ENCODE results near the gene ACACB.

DNA sequence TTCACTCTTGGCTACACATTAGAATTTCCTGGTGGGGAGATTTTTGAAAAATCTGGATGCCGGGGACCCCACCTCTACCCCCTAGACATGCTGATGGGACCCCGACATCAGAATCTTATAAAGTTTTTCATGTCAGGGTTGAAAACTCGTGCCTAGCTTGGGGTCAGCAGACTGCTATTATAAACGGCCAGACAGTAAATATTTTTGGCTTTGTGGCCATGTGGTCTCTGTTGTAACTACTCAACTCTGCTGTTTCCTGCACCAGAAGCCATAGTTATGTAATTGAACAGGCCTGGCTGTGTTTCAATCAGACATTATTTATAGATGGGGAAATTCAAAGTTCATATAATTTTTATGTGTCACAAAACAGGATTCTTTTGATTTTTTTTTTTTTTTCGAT is 41.6 kb downstream of the ACACB start:
- TF ChIP-seq, protein P1, sequence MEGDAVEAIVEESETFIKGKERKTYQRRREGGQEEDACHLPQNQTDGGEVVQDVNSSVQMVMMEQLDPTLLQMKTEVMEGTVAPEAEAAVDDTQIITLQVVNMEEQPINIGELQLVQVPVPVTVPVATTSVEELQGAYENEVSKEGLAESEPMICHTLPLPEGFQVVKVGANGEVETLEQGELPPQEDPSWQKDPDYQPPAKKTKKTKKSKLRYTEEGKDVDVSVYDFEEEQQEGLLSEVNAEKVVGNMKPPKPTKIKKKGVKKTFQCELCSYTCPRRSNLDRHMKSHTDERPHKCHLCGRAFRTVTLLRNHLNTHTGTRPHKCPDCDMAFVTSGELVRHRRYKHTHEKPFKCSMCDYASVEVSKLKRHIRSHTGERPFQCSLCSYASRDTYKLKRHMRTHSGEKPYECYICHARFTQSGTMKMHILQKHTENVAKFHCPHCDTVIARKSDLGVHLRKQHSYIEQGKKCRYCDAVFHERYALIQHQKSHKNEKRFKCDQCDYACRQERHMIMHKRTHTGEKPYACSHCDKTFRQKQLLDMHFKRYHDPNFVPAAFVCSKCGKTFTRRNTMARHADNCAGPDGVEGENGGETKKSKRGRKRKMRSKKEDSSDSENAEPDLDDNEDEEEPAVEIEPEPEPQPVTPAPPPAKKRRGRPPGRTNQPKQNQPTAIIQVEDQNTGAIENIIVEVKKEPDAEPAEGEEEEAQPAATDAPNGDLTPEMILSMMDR (IDR thresholded peaks at IDR 0.05) = no peak
- TF ChIP-seq POLR2A (IDR thresholded peaks at IDR 0.05) = no peak
